Measurements from ENCODE around the gene MEOX2. TPM values are rescaled to one million over a fixed set of nuclear protein-coding genes. Genes with fewer than 3 reads are reported as not detected.

MEOX2 gene
- total RNA-seq, 1 experiment from 2014 or later, result not detected

DNA sequence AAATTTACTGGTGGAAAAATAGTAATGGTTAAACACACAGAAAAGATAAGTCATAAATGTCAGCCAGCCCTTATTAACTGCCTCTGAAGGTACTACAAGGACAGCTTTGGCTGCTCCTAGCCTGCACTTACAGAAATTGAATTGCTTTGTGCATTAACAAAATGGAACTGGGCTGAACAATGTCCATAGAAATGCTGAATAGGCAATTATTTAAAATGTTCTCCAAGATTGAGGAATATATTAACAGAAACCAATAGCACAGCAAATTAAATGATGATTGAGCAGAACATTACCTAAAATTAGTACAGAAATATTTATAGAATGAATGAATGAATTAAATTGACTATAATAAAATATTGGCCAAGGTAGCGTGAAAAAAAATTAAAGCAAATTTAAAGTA lies 82.3 kb downstream of the MEOX2 start:
- Histone ChIP-seq H3K4ac (ENCODE audit: low read depth, low read length) (no peak overlapping the region), H2BK15ac (ENCODE audit: low read depth, low read length) (no peak overlapping the region), H4K8ac (replicated peaks; ENCODE audit: insufficient read length, low read depth, low read length) (no peak overlapping the region), H3K79me2 (ENCODE audit: insufficient read depth, low read length) (no peaks in the 10 kb centered on the region), H4K91ac (ENCODE audit: insufficient read length, low read depth, low read length) (no peak overlapping the region), H3T11ph (ENCODE audit: low read length) (no peak overlapping the region), H3K18ac (ENCODE audit: insufficient read length, low read depth, low read length) (no peak overlapping the region), H3K27me3 (ENCODE audit: insufficient read depth, low read length) (no peaks in the 10 kb centered on the region), H3K79me1 (ENCODE audit: insufficient read depth, low read depth, low read length, poor library complexity, severe bottlenecking) (no peaks in the 10 kb centered on the region), H3K4me1 (ENCODE audit: insufficient read depth, low read length) (no peaks in the 10 kb centered on the region), H4K20me1 (ENCODE audit: control insufficient read depth, insufficient read depth, insufficient read length) (no peaks in the 10 kb centered on the region), H3K4me2 (ENCODE audit: insufficient read depth, insufficient read length, low read length) (no peak overlapping the region), H3K56ac (ENCODE audit: insufficient read length, low read depth, low read length) (no peak overlapping the region), H2BK5ac (ENCODE audit: insufficient read length, low read length) (no peak overlapping the region), H3K27ac (ENCODE audit: insufficient read length, low read depth, low read length) (no peak overlapping the region), H2BK12ac (ENCODE audit: insufficient read length, low read depth, low read length) (no peak overlapping the region), H3K23me2 (ENCODE audit: insufficient read length, low read depth, low read length, poor library complexity, severe bottlenecking) (no peaks in the 10 kb centered on the region), H2AFZ (ENCODE audit: low read length) (no peak overlapping the region), H2BK20ac (ENCODE audit: low read depth, low read length, poor library complexity, severe bottlenecking) (no peak overlapping the region), H3K23ac (ENCODE audit: insufficient read length, low read depth, low read length) (no peak overlapping the region), H4K5ac (ENCODE audit: insufficient read length, low read depth, low read length) (no peak overlapping the region), H3K14ac (ENCODE audit: insufficient read depth, low read length) (no peak overlapping the region), H2AK5ac (ENCODE audit: insufficient read length, low read length) (no peak overlapping the region), H2BK120ac (ENCODE audit: low read depth, low read length, poor library complexity, severe bottlenecking) (no peak overlapping the region), H3K9ac (ENCODE audit: extremely low read depth, insufficient read length, low read length) (no peak overlapping the region), H3K9me3 (ENCODE audit: control insufficient read depth, low read depth, low read length) (no peaks in the 10 kb centered on the region)
- no peak overlapping the region for H3K27ac Mint-ChIP-seq
- no peaks in the 10 kb centered on the region for H3K36me3 Mint-ChIP-seq (ENCODE audit: insufficient read depth in 1 of 3, low read depth in 3 of 3)
- H3K4me3 Mint-ChIP-seq, result no peak overlapping the region
- peaks cover 8 to 10% of the 10 kb centered on the region in 2 experiments; a peak in 3 of 4 replicates for H3K4me1 Mint-ChIP-seq
- no peaks in the 10 kb centered on the region for H3K9me3 Mint-ChIP-seq
- WGBS (ENCODE audit: extremely low coverage, insufficient read length, low lambda C conversion rate), result no CpG with 5 or more reads among the region's 1 CpG
- no peaks in the 10 kb centered on the region for H3K27me3 Mint-ChIP-seq (ENCODE audit: low read depth)
- DNase-seq, result no peak
- TF ChIP-seq CTCF (conservative IDR thresholded peaks at IDR 0.05), result no peak
